Cardiac muscle cell (in vitro differentiated cells and primary cell): ENCODE data around the gene GSTK1. TPM values are rescaled to one million over a fixed set of nuclear protein-coding genes. Genes with fewer than 3 reads are reported as not detected.
"Not testable (repeated sequence)": the region's sequence is repeated elsewhere in the genome, so short reads cannot be mapped to it uniquely, and the experiment has no call there.

Experiments
- DNase-seq, 2 donors: peaks; one replicate each; pipeline versions ENCODE4 v3.0.0 to v3.0.0-alpha.2; 2010 to 2017; ENCODE audit warnings: low read depth in 1 of 2, low spot score in 1 of 2
- H3K27ac ChIP-seq: fragments of 200-600 bp; sonication (generic); 2 replicates; pipeline ENCODE4 v1.5.1; 2016
- H3K27me3 ChIP-seq: fragments of 200-600 bp; sonication (generic); 2 replicates; pipeline ENCODE4 v1.6.0; 2016; ENCODE audit warnings: control low read depth
- H3K36me3 ChIP-seq: fragments of 200-600 bp; sonication (generic); 2 replicates; pipeline ENCODE4 v1.5.1; 2016; ENCODE audit warnings: control low read depth
- H3K4me1 ChIP-seq: fragments of 200-600 bp; sonication (generic); 2 replicates; pipeline ENCODE4 v1.8.1; 2017; ENCODE audit warnings: low read depth, mild to moderate bottlenecking, mixed run types
- H3K4me3 ChIP-seq: fragments of 200-600 bp; sonication (generic); 2 replicates; pipeline ENCODE4 v1.5.1; 2016; ENCODE audit warnings: mild to moderate bottlenecking
- H3K9me3 ChIP-seq: fragments of 200-600 bp; sonication (generic); 2 replicates; pipeline ENCODE4 v1.5.1; 2017; ENCODE audit warnings: low read depth, mild to moderate bottlenecking, control low read depth
- CTCF ChIP-seq: IDR thresholded peaks from 2 replicates; pipeline ENCODE4 v1.5.1; 2012; ENCODE audit warnings: low read depth, mild to moderate bottlenecking, low read length
- polyA plus RNA-seq: library from polyadenylated mRNA; unstranded; fragments of >200 nt; fragmentation: Nextera tagmentation; extraction: Ambion mirVana; gene quantifications from 2 replicates; pipeline ENCODE4 v1.2.1, GENCODE V29; 2016
- total RNA-seq: library from RNA; depleted of rRNA; stranded (reverse); fragments of >200 nt; gene quantifications from 2 replicates; pipeline ENCODE4 v1.2.3, GENCODE V29; 2016

The GSTK1 gene
- total and polyA plus RNA-seq, 2 experiments from 2014 or later: 218 to 248 TPM

GRCh38 chr7:143259765-143260164 is 3.5 kb upstream of the GSTK1 start:
- H3K9me3 ChIP-seq: no peaks in the 10 kb centered on the region
- no peaks in the 10 kb centered on the region for H3K27me3 ChIP-seq
- no peak for TF ChIP-seq CTCF
- no peak for DNase-seq
- peaks cover 11% of the 10 kb centered on the region for H3K4me1 ChIP-seq
- no peak overlapping the region for H3K4me3 ChIP-seq
- no peaks in the 10 kb centered on the region for H3K36me3 ChIP-seq
- no peak overlapping the region for H3K27ac ChIP-seq

- no peak for DNase-seq
- no peak overlapping the region for H3K27ac ChIP-seq
- H3K36me3 ChIP-seq: peaks cover under 1% of the 10 kb centered on the region
- H3K4me1 ChIP-seq: peaks cover 11% of the 10 kb centered on the region
- H3K9me3 ChIP-seq: no peaks in the 10 kb centered on the region
- no peaks in the 10 kb centered on the region for H3K27me3 ChIP-seq
- H3K4me3 ChIP-seq: no peak overlapping the region
- TF ChIP-seq CTCF: no peak
These were observed 1.3 kb upstream of the GSTK1 start for GRCh38 chr7:143261901-143262300.

GRCh38 chr7:143264196-143264568 is 941 bp downstream of the GSTK1 start:
- H3K36me3 ChIP-seq, DNase-seq, H3K9me3 ChIP-seq, H3K4me1 ChIP-seq, H3K27me3 ChIP-seq: not testable (repeated sequence)
- peak overlapping the region; percentile 53 for H3K4me3 ChIP-seq
- peak overlapping the region; percentile 86 for H3K27ac ChIP-seq

- TF ChIP-seq CTCF: no peak
These were observed 1.9 kb downstream of the GSTK1 start for GRCh38 chr7:143265017-143265693.

GRCh38 chr7:143269251-143269650 is 6.0 kb downstream of the GSTK1 start:
- DNase-seq: no peak
- Histone ChIP-seq H3K4me1 (peaks cover 5% of the 10 kb centered on the region), H3K9me3 (no peaks in the 10 kb centered on the region), H3K4me3 (no peak overlapping the region), H3K36me3 (peaks cover 14% of the 10 kb centered on the region), H3K27me3 (no peaks in the 10 kb centered on the region), H3K27ac (no peak overlapping the region)
- TF ChIP-seq CTCF: no peak

More at GRCh38 chr7:143265017-143265693, 1.9 kb downstream of the GSTK1 start:
- Histone ChIP-seq H3K4me1 (peaks cover 9% of the 10 kb centered on the region), H3K27me3 (no peaks in the 10 kb centered on the region), H3K4me3 (no peak overlapping the region), H3K9me3 (no peaks in the 10 kb centered on the region), H3K27ac (no peak overlapping the region), H3K36me3 (peaks cover 14% of the 10 kb centered on the region)
- no peak for DNase-seq

GRCh38 chr7:143271240-143271639 is 8.0 kb downstream of the GSTK1 start:
- H3K4me1 ChIP-seq: no peaks in the 10 kb centered on the region
- no peak overlapping the region for H3K4me3 ChIP-seq
- H3K27me3 ChIP-seq: no peaks in the 10 kb centered on the region
- DNase-seq: no peak
- peaks cover 14% of the 10 kb centered on the region for H3K36me3 ChIP-seq
- TF ChIP-seq CTCF: no peak
- no peaks in the 10 kb centered on the region for H3K9me3 ChIP-seq
- no peak overlapping the region for H3K27ac ChIP-seq
